GM21515 (cell line): ENCODE data around the gene BRAF.
"Not testable (repeated sequence)": the region's sequence is repeated elsewhere in the genome, so short reads cannot be mapped to it uniquely, and the experiment has no call there.

Experiments
- ATAC-seq: cut with Tn5 transposase; IDR thresholded peaks from one replicate; pipeline ENCODE4 v1.9.1; 2021; ENCODE audit not compliant: unreplicated experiment

BRAF gene

GRCh38 chr7:140774371-140774770 lies 150.4 kb downstream of the BRAF start:
- ATAC-seq = no peak

GRCh38 chr7:140773104-140773503 lies 151.6 kb downstream of the BRAF start:
- no peak for ATAC-seq

GRCh38 chr7:140771826-140772225 lies 152.9 kb downstream of the BRAF start:
- ATAC-seq = no peak

- no peak for ATAC-seq
Measured at GRCh38 chr7:140769852-140770251, 154.9 kb downstream of the BRAF start.

GRCh38 chr7:140767418-140767817 lies 157.3 kb downstream of the BRAF start:
- no peak for ATAC-seq

GRCh38 chr7:140765441-140765840 lies 159.3 kb downstream of the BRAF start:
- not testable (repeated sequence) for ATAC-seq

GRCh38 chr7:140763166-140763565 lies 161.6 kb downstream of the BRAF start:
- ATAC-seq = not testable (repeated sequence)

- not testable (repeated sequence) for ATAC-seq
Measured at GRCh38 chr7:140761375-140761774, 163.4 kb downstream of the BRAF start.

- no peak for ATAC-seq
Measured at GRCh38 chr7:140754506-140754905, 170.2 kb downstream of the BRAF start.

GRCh38 chr7:140752533-140752932 lies 172.2 kb downstream of the BRAF start:
- no peak for ATAC-seq

GRCh38 chr7:140746751-140747150 lies 178.0 kb downstream of the BRAF start:
- no peak for ATAC-seq

GRCh38 chr7:140745266-140746058 lies 179.3 kb downstream of the BRAF start:
- no peak for ATAC-seq

GRCh38 chr7:140744005-140744404 lies 180.7 kb downstream of the BRAF start:
- no peak for ATAC-seq

- ATAC-seq = not testable (repeated sequence)
Measured at GRCh38 chr7:140743255-140743654, 181.5 kb downstream of the BRAF start.

GRCh38 chr7:140738280-140738679 lies 186.4 kb downstream of the BRAF start:
- ATAC-seq = no peak

- no peak for ATAC-seq
Measured at GRCh38 chr7:140734729-140735128, 190.0 kb downstream of the BRAF start.

- ATAC-seq = no peak
Measured at GRCh38 chr7:140734096-140734495, 190.6 kb downstream of the BRAF start.

GRCh38 chr7:140732416-140732815 lies 192.3 kb downstream of the BRAF start:
- ATAC-seq = no peak

- no peak for ATAC-seq
Measured at GRCh38 chr7:140726281-140726680, 198.4 kb downstream of the BRAF start.

GRCh38 chr7:140724706-140725105 lies 200.0 kb downstream of the BRAF start:
- ATAC-seq = no peak

GRCh38 chr7:140723574-140723973 lies 201.2 kb downstream of the BRAF start:
- no peak for ATAC-seq

- no peak for ATAC-seq
Measured at GRCh38 chr7:140723006-140723405, 201.7 kb downstream of the BRAF start.

- ATAC-seq = no peak
Measured at GRCh38 chr7:140722254-140722653, 202.5 kb downstream of the BRAF start.
